GM19238 (cell line): ENCODE measurements around the gene PSIP1.
"Not testable (repeated sequence)": the region's sequence is repeated elsewhere in the genome, so short reads cannot be mapped to it uniquely, and the experiment has no call there.

Experiments used
- DNase-seq: peaks from one replicate; pipeline ENCODE4 v3.0.0; 2011; ENCODE audit warnings: low spot score; ENCODE audit not compliant: insufficient read length

The PSIP1 gene

DNA sequence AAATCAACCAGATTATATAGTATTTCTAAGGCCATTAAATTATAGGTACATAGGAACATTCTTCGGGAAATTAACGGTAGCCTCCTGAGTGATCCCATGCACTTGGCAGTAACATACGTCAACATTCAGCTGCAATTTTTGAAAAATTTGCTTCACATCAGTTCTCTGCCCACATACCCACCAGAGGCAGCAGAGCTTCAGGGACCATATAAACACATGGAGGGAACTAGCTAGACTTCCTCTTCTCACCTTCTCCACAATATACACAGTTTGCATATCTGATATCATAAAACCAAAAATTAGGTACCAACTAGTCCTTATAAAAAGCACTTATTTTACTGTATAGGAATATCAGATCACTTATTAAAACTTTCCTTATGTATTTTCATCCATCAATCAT is 4.8 kb downstream of the PSIP1 start:
- DNase-seq = no peak

DNA sequence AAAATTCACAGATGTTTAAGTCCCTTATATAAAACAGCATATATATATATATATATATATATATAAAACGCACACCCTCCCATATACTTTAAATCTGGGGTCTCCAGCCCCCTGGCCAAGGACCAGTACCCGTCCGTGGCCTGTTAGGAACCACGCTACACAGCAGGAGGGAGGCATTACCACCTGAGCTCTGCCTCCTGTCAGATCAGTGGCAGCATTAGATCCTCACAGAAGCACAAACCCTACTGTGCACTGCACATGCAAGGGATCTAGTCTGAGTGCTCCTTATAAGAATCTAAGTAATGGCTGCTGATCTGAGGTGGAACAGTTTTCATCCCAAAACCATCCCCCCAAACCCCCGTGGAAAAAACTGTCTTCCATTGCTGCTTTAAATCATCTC is 9.0 kb downstream of the PSIP1 start:
- no peak for DNase-seq

DNA sequence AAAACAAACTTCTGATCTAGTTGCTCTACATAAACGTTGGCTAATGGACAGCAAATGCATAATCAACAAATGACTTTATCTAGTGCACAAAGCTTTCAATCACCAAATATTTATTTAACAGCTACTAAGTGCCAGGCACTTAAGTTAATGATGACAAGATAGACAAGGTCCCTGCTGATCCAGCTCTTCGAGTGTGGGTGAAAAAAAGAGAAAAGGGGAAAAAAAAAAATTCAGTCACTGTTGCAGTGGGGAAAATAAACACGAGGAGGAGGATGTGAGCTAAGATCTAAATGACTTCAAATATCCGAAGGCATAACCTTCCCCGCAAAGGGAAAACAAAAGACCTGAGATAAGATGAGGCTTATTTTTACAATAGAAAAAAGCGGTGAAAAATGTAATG is 9.6 kb downstream of the PSIP1 start:
- DNase-seq = no peak

DNA sequence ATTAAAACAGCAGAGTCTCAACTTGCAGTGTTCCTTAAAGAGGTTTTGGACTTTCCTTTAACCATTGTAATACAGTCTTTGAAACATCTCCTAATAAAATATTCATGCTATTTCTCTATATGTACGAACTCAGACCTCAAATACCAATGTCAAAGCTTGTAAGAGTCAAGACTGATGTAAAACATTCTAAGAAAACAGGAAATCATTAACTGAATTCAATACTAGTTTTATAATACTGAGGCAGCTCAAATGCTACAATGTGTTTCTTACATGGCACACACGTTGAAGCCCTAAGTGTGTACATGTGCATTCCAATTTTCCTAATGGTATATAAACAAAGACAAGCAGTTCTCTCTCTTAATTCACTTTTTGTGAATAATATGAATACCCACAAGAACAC is 11.6 kb downstream of the PSIP1 start:
- no peak for DNase-seq

DNA sequence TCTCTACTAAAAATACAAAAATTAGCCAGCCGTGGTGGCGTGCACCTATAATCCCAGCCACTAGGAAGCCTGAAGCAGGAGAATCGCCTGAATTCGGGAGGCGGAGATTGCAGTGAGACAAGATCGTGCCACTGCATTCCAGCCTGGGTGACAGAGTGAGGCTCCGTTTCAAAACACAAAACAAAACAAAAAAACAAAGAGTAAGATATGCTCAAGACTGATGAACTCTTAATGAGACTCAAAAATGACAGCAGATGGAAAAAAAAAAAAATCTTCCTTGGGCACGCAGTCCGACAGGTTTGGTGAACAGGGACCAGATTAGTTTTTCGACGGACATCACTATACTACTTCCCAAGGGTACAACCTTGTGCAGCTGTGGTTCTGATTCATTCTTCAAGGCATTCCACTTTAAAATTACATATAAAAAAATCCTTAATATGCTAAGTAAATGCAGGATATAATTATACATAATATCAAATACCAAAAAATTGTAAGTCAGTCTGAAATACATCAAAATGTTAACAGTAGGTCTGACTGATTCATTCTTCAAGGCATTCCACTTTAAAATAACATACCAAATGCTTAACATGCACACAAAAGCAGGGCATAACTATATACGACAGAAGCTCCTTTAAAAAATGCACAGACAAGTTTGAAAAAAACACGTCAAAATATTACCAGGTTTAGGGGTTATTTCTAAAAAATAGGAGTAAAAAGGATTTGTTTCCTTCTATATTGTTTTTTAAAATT is 12.3 kb downstream of the PSIP1 start:
- no peak for DNase-seq

DNA sequence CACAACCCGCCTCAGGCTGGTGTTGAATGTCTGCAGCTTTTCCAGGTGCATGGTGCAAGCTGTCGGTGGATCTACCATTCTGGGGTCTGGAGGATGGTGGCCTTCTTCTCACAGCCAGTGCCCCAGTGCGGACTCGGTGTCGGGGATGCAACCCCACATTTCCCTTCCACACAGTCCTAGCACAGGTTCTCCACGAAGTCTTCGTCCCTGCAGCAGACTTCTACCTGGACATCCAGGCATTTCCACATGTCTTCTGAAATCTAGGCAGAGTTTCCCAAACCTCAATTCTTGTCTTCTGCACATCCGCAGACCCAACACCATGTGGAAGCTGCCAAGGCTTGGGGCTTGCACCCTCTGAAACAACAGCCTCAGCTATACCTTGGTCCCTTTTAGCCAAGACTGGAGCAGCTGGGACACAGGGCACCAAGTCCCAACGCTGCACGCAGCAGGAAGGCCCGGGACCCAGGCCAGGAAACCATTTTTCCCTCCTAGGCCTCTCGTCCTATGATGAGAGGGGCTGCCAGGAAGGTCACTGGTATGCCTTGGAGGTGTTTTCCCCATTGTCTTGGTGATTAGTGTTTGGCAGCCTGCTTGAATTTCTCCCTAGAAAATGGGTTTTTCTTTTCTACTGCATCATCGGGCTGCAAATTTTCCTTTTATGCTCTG is 18.2 kb downstream of the PSIP1 start:
- no peak for DNase-seq

DNA sequence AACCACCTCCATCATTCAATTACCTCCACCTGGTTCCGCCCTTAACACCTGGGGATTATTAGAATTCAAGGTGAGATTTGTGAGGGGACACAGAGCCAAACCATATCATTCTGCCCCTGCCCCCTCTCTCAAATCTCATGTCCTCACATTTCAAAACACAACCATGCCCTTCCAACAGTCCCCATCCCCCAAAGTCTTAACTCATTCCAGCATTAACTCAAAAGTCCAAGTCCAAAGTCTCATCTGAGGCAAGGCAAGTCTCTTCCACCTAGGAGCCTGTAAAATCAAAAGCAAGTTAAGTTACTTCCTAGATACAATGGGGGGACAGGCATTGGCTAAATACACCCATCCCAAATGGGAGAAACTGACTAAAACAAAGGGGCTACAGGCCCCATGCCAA is 18.8 kb downstream of the PSIP1 start:
- DNase-seq = no peak

DNA sequence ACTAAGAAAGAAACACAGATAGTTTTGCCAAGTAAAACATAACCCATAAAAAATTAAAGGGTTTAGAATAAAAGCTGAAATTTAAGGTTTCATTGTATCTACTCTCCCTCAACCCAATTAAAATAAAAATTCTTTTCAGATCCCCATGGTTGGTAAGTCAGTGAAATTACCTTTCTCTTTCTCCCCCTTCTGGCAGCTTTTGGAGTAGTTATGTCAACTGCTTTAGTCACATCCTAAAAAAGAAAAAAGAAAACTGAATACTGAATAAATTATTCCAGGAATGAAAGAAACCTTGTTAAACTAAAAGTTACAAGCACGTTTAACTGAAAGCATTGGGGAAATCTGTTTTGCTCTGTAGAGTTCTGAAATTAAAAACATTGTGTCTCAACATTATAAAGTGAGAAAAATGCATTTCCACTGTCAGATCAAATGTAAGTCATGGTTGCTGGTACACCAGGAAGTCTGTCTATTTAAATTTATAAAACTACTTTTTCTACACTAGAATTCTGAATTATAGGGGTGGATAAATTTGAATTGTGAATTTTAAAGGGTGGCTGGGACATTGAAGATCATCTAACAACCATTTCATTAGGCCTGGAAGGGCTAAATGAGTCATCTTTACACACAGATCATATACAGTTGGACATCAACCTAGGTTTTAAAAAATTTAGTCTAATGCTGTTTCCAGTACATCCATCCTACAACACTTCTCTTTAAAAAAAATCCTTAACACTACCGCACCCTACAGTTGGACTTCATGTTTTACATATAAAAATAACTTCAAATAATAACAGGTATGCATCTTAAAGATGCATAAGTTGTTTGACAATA is 24.7 kb downstream of the PSIP1 start:
- DNase-seq = no peak

DNA sequence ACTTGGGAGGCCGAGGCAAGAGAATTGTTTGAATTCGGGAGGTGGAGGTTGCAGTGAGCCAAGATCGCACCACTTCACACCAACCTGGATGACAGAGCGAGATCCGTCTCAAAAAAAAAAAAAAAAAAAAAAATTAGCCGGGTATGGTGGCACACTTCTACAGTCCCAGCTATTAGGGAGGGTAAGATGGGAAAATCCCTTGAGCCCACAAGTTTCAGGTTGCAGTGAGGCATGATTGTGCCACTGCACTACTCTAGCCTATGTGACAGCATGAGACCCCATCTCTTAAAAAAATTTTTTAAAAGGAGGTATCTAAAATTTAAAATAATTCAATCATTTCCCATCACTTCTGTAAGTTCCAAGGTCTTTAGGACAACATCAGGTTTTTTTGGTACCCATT is 26.0 kb downstream of the PSIP1 start:
- DNase-seq = no peak

DNA sequence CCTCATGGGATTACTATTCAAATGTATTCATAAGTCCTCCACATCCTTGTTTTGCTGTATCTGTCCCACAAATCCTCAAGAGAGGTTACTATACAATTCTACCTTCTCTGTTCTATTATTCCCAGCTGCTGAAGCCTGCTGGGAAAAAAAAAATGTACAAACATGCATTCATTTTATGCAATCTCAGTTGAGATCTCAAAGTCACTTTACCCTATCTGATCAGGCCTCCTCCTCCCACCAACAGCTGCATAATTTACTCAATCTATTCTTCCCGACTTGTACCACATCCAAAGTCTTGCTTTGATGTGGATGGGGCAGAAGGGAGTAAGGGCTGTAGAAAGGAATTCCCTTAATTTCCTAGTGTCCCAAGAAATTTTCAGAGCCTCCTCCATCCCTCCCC is 28.6 kb downstream of the PSIP1 start:
- no peak for DNase-seq

DNA sequence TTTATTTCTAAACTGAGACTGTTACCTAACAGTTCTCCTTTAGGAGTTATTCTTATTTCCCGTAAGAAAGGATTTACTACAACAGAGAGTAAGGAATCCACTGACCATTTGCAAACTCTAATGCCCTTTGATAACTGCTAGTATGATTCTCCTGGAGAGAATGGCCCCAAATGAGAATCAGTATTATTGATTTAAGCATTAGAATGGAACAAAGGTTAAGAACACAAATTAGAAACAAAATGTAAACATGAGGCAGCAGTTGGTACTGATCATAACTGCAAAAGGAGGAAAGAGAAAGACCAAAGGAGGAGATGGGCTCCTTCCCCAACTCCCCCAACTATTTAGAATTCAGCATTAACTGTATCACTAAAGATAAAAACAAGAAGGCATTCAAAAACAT is 30.7 kb downstream of the PSIP1 start:
- DNase-seq = no peak

DNA sequence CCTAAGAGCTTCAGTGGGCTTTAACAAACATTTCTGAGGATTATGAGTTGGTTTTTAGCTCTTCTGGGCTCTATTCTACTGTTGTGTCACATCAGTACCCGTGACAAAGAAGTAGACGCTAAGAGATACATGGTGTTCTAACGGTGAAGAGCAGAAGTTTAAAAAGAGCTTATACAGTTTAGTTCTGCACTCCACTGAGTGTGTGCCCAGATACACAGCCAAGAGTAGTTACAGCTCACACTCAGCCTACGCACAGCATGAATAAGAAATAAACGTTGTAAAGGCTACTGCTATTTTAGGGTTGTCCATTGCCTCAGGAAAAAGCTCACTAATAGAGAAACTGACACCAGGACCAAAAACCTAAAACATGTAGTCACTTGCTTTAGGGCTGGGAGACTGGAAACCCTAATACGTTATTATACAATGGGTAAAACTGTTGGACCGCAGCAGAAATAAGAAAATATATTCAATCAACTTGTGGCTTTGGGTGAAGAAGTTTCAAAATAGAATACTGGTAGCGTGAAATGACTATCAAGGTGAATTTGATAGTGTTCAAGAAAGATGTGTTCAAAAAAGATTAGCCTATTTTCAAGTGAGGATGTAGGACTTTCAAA is 34.7 kb downstream of the PSIP1 start:
- DNase-seq = no peak

DNA sequence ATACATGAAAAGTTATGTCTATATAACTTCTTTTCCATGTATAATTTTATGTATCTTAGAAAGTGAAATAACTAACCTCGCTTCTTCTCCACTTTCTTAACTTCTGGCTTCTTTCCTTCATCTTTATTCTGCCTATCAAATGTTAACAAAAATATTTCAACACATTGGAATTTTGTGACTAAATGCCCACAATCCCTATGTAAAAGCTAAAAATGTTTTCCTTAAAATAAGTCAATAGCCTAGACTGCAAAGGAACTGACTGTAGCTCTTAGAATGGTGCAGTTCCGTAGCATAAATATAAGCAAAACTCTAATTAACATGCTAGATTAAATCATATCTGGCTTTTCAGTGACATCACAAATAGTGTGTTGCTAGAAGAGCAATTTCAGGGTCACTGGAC is 40.9 kb downstream of the PSIP1 start:
- DNase-seq = no peak

DNA sequence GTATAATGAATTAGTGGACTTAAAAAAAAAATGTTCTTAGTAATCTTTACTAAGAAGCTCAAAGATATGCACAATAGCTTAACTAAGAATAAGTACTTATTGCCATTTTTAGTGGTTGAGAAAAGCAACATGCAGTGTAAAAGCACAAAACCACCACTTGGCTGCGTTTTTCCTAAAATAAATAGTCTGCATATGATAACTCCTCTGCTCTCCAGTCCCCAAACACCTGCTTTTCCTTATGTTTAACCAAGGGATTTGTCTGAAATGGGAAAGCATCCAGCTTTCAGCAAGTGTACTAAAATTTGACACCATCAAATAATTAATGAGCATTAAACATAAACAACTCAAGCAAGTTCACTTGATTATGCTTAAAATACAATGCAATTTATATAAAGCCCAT is 41.4 kb downstream of the PSIP1 start:
- no peak for DNase-seq

DNA sequence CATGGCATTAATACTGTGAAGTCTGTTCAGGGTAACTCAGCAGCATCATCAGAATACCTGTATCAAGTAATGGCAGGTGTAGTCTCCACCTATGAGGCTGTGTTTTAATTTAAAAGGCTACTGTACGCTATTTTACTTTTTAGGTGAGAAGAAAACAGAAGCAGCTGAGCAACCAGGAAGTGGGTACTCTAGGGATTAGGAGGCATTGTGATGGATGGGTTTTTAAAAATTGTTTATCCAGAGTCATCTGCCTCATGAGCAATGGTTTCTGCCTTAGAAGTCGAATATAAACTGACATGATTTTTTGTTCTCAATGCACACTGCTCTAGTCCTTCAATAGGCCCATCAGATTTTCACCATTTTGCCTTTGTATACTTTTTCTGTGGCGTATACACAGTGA is 42.6 kb downstream of the PSIP1 start:
- DNase-seq = no peak

DNA sequence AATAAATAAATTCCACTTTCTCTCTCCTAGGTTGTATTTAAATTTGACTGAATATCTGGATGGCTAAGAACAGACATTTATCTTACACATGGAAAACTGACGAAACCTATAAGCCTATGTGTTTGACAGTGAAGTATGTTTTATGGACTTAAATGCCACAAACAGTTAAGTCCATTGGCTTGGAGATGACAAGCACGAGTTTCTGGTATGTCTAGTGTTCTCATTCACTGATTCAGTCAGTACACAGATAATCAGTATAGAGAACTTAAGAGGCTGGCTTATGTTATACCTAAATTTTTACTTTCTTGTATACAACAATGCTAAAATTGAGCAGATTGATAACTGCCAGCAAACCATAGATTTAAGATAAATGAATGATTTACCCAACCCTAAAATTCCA is 49.2 kb downstream of the PSIP1 start:
- no peak for DNase-seq

DNA sequence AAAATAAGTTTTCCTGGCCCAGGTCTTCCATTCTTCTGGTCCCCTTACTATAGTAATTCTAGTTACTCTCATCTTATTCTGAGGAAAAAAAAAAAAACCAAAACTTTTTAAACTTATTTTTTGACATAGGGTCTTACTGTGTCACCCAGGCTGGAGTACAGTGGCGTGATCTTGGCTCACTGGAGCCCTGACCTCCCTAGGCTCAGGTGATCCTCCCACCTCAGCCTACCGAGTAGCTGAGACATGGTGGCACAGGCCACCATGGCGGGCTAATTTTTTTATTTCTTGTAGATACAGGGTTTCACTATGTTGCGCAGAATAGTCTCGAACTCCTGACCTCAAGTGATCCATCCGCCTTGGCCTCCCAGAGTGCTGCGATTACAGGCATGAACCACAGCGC is 49.7 kb downstream of the PSIP1 start:
- no peak for DNase-seq

DNA sequence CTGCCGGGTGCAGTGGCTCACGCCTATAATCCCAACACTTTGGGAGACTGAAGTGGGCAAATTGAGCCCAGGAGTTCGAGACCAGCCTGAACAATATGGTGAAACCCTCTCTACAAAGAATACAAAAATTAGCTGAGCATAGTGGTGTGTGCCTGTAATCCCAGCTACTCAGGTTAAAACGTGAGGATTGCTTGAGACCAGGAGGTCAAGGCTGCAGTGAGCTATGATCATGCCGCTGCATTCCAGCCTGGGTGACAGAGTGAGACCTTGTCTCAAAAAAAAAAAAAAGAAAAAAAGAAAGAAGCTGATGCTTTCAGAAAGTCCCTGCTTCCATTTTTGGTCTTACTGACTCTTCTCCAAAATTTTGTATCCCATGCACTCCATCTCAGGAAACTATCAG is 56.8 kb downstream of the PSIP1 start:
- DNase-seq = no peak

DNA sequence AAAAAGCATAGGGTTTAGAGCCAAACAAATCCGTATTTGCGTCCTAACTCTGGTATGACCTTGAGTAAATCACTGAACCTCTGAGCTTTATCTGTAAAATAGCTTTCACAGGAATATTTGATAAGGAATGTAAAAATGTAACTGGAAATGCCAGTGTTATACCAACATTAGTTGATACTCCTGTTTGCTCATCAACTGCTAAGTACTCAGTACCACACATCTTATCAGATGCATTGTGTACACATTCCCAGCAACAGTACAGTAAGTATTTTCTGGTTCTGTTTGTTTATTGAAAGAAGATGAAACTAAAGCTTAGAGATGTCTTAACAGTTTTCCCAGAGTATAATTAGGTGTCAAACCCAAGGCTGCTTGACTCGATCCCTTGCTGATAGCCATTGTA is 66.6 kb downstream of the PSIP1 start:
- DNase-seq = no peak

DNA sequence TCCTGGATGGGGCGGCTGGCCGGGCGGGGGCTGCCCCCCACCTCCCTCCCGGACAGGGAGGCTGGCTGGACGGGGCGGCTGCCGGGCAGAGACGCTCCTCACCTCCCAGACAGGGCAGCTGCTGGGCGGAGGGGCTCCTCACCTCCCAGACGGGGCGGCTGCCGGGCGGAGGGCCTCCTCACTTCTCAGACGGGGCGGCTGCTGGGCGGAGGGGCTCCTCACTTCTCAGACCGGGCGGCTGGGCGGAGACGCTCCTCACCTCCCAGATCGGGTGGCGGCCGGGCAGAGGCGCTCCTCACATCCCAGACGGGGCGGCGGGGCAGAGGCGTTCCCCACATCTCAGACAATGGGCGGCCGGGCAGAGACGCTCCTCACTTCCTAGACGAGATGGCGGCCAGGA is 68.5 kb downstream of the PSIP1 start:
- DNase-seq = not testable (repeated sequence)

DNA sequence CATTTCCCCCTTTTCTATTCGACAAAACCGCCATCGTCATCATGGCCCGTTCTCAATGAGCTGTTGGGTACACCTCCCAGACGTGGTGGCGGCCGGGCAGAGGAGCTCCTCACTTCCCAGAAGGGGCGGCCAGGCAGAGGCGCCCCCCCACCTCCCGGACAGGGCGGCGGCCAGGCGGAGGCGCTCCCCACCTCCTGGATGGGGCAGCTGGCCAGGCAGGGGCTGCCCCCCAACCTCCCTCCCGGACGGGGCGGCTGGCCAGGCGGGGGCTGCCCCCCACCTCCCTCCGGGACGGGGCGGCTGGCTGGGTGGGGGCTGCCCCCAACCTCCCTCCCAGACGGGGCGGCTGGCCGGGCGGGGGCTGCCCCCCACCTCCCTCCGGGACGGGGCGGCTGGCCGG is 68.9 kb downstream of the PSIP1 start:
- DNase-seq = not testable (repeated sequence)

DNA sequence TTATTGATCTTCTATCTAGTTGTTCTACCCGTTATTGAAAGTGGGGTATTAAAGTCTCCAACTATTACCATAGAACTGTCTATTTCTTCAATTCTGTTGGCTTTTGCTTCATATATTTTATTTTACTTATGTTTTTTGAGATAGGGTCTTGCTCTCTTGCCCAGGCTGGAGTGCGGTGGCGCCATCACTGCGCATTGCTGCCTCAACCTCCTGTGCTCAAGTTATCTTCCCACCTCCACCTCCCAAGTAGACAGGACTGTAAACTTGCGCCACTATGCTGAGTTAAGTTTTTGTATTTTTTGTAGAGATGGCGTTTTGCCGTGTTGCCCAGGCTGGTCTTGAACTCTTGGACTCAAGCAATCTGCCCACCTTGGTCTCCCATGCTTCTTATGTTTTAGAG is 71.9 kb downstream of the PSIP1 start:
- no peak for DNase-seq
